HG02678 (cell line): ENCODE measurements around the gene GRSF1.
"Not testable (repeated sequence)": the region's sequence is repeated elsewhere in the genome, so short reads cannot be mapped to it uniquely, and the experiment has no call there.

Experiments
- ATAC-seq: cut with Tn5 transposase; IDR thresholded peaks from one replicate; pipeline ENCODE4 v1.9.1; 2021; ENCODE audit warnings: mild to moderate bottlenecking, moderate library complexity; ENCODE audit not compliant: unreplicated experiment

Gene GRSF1

GRCh38 chr4:70839589-70840093, at the start of gene GRSF1:
GRSF1 (minus strand) TSS chr4:70839890; CDS start chr4:70839827, 63 bp downstream.
- ATAC-seq, result peak; percentile 64

DNA sequence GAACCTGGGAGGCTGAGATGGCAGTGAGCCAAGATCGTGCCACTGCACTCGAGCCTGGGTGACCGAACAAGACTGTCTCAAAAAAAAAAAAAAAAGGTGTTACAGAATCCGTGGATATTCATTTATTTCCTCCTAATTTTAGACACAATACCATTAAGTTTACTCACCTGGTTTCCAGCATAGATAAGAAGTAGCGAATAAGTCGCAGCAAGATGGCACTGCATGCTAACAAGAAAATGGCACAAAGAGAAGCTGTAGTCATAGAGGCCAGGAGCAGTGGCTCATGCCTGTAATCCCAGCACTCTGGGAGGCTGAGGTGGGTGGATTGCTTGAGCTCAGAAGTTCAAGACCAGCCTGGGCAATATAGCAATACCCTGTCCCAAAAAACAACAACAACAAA, 45.5 kb upstream of the GRSF1 start:
- no peak for ATAC-seq

- no peak for ATAC-seq
These were observed 41.0 kb upstream of the GRSF1 start for GRCh38 chr4:70880739-70881138.

DNA sequence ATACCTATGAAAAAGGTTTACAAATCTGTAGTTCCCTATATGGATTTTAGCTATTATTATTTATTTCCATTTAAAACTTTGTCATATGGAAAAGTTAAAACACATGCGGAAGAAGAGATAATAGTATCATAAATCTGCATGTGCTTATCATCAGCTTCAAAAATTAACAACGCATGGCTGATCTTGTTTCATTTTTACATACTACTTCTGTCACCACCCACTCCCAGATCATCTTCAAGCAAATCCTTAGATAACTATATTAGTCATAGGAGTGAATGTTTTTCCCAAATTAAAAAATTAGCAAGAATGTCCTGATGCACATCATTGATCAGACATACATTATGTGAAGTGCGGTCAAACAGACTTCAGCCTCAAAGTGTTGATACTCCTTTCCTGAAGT, 37.9 kb upstream of the GRSF1 start:
- ATAC-seq, result no peak

- peak; percentile 78 for ATAC-seq
These were observed 34.8 kb upstream of the GRSF1 start for GRCh38 chr4:70874268-70875156.

DNA sequence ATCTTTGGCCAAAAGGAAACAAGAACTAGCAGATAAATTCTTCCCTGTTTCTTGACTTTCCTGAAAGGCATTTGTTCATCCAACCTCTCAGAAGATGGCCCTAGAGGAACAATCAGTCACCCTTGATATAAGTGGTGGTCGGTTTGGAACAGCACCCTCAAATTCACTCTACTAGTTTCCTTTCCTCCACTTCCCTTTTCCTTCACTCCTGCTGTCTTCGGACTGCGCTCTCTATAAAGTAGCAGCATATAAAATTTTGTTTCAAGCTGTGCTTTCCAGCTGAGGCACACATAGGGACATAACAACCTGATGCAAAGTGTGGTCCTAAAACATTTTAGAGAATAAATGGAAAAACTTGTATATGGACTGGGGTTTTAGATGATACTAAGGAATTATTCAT, 33.5 kb upstream of the GRSF1 start:
- no peak for ATAC-seq

DNA sequence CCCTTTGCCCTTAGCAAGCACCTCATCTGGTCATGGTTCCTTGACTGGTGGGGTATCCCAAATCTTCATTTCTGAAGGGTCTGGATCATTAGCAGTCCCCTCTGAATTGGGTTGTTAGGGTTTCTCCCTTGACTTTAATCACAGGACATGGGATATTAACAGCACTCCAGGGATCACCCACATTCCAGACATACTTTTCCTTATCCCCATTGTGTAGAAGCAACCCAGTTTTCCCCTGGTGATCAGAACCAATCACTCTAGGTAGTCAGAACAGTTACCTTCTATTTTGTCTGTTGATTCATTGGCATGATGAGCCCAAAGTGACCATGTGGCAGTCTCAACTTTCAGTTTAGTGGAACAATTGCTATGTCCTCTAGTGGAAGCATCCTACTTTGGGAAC, 29.1 kb upstream of the GRSF1 start:
- ATAC-seq, result no peak

DNA sequence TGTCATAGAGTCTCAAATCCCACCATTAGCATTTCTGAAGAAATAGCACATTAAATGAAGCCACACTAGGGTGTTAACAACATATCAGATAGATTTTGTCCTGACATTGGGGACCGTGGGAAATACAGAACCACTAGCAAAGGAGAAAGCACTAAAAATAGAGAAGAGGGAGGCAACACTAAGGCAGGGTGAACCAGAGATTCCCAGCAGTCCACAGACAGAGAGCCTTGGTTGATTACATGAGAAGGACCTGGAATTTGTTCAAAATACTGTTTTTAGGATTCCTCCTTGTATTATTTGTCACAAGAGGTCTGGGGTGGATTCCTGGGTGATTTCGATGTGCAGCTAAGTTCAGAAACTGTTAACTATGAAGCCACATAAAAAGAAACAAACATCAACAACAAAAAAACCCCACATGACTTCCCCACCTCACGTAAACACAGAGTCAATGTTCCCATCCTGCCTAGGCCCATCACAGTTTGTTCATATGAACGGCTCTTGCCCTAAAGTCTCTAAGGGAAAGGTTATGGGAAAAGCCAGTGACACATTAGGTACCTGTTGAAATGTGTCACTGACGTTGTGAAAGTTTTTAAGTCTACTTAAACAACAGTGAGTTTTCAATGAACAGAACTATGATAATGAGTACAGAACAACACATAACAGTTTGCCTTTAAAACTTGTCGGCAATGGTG, 23.6 kb upstream of the GRSF1 start:
- ATAC-seq, result peak; percentile 85

GRCh38 chr4:70859066-70859465, 19.4 kb upstream of the GRSF1 start:
- no peak for ATAC-seq

DNA sequence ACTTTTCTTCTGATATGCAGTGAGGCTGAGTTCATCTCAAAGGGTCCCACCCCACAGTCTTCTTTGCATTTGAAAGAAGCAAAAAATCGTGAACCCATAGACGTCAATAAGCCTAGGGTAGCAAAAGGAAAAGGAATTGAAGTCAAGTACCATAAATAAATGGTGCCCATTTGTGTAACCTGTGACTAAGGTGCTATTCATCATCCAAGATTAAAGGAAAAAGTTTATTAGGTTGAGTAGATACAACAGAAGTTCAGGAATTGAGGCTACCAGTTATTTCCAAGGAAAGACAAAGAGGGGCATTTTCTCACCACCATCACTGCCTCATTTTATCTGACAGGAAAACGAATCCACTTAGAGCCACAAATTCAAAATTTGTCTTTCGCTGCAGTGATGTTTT, 18.8 kb upstream of the GRSF1 start:
- no peak for ATAC-seq

DNA sequence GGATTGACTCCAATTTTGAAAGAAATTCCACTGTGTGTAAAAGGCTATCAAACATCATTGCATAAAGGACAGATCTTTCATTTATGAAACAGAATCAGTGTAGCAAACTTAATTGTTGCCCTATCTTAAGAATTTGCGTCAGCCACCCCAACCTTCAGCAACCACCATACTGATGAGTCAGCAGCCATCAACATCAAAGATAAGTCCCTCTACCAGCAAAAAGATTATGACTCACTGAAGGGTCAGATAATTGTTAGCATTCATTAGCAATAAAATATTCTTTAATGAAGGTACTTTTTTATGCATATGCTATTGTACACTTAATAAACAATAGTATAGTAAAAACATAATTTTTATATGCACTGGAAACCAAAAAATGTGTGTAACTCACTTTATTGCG, 15.8 kb upstream of the GRSF1 start:
- no peak for ATAC-seq

DNA sequence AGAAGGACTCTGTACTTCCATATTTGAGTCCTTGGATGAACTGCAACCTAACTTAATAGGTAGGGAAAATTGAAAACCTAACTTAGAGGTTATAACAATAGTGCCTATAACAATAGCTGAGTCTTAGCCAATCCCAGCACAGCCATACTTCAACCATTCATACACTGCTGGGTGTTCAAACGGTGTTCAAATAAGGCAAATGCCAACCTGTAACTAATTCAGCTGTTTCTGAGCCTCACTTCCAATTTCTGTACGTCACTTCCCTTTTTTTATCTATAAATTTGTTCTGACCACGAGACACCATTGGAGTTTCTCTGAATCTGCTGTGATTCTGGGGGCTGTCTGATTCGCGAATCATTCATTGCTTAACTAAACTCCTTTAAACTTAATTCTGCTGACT, 9.6 kb upstream of the GRSF1 start:
- ATAC-seq, result no peak

GRCh38 chr4:70844180-70844579, 4.5 kb upstream of the GRSF1 start:
- ATAC-seq, result peak; percentile 32

- ATAC-seq, result peak; percentile 29
These were observed 3.2 kb upstream of the GRSF1 start for GRCh38 chr4:70842761-70843435.

- ATAC-seq, result no peak
These were observed 2.3 kb upstream of the GRSF1 start for GRCh38 chr4:70841951-70842350.

GRCh38 chr4:70841211-70841610, 1.5 kb upstream of the GRSF1 start:
- no peak for ATAC-seq

DNA sequence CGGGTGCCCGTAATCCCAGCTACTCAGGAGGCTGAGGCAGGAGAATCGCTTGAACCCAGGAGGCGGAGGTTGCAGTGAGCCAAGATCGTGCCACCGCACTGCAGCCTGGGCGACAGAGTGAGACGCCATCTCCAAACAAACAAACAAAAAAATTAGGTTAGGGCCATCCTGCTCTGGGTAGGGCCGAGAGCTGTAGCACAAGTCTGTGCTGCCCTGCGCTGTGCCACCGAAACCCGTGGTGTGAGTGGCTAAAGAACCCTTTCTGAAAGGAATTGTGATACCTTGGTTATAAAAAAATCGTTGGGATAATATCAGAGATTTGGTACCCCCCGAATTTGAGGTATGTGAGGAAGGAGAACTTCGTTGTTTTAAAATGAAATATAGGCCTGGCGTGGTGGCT, 941 bp upstream of the GRSF1 start:
- not testable (repeated sequence) for ATAC-seq

DNA sequence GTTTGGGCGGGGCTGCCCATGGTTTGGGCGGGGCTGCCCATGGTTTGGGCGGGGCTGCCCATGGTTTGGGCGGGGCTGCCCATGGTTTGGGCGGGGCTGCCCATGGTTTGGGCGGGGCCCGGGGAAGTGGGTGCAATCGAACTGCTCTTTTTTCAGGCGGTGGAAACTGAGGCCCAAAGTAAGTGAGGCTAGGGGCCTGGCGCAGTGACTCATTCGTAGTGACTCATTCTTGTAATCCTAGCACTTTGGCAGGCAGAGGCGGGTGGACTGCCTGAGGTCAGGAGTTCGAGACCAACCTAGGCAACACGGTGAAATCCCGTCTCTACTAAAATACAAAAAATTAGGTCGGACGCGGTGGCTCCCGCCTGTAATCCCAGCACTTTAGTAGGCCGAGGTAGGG, 447 bp upstream of the GRSF1 start:
- not testable (repeated sequence) for ATAC-seq

- peak; percentile 51 for ATAC-seq
These were observed 763 bp downstream of the GRSF1 start for GRCh38 chr4:70838666-70839588.

DNA sequence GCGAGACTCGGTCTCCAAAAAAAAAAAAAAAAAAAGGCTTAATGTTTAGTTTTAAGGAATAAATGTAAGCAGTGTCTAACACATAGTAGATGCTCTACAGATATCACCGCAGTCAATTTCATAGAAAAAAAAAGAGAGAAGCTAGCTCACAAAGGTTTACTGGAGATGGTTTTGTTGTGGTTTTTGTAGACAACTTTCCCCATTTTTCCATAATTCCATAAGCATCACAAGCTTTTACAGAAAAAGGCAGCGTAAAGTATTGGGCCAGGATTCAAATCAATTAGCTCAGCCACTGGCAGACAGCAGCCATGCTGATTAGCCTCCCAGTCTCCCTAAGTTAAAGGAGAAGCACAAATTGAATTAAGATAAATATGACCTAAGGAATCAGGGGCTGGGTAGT, 1.5 kb downstream of the GRSF1 start:
- ATAC-seq, result no peak
